ENCODE results near the gene RBBP8.

- TF ChIP-seq CTCF (IDR thresholded peaks at IDR 0.05) (no peak), POLR2A (IDR thresholded peaks at IDR 0.05) (no peak)
Measured at GRCh38 chr18:23065234-23065806, 132.2 kb downstream of the RBBP8 start.

Data from adrenal gland (tissue), 5 donors.